Omental fat pad (tissue), 4 donors: ENCODE results near the gene CH25H. TPM values are rescaled to one million over a fixed set of nuclear protein-coding genes. Genes with fewer than 3 reads are reported as not detected.
A peak's percentile ranks its signal among the peaks of the same experiment; 100 is the strongest.

ENCODE experiments used
- ATAC-seq: fragments of 150-250 bp; one replicate; pipeline ENCODE4 v1.9.1; 2016; ENCODE audit warnings: mild to moderate bottlenecking, moderate library complexity; ENCODE audit not compliant: low FRiP score
- DNase-seq: peaks from one replicate; pipeline ENCODE4 v3.0.0-alpha.2; 2019; ENCODE audit warnings: low spot score
- CTCF ChIP-seq, 3 donors: fragments of 450-650 bp; IDR thresholded peaks; one replicate each; pipeline ENCODE4 v1.5.1; 2016 to 2017; ENCODE audit warnings: antibody characterized with exemption in 3 of 3, mild to moderate bottlenecking in 3 of 3, moderate library complexity in 2 of 3
- total RNA-seq, 4 donors: library from RNA; depleted of rRNA; stranded (reverse); fragments of >200 nt; gene quantifications; one replicate each; pipeline ENCODE4 v1.1.0, GENCODE V29; 2016

The CH25H gene
- total RNA-seq, 4 donors from 2014 or later = 6.3 to 25.5 (median 13.4) TPM

DNA sequence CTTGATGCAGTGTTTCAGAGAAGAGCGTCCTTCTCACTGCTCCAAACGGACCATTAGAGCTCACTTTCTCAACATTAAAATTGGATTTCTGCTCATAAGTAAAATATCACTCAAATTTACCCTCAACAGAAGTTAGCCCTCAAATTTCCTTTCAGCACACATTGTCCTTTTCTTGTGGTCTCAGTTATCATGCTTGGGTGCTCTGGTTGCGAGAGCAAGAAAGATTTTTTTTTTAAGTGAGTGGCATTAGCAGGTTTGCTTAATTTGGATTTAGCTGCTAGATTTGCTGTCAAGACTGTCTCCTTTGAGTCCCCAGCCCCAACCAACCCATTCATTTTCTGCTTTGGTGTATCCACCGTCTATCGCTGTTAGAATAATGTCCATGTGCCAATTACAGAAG, 2.6 kb upstream of the CH25H start:
- ATAC-seq (no peak), DNase-seq (no peak)
- TF ChIP-seq CTCF (IDR thresholded peaks at IDR 0.05) = no peak

DNA sequence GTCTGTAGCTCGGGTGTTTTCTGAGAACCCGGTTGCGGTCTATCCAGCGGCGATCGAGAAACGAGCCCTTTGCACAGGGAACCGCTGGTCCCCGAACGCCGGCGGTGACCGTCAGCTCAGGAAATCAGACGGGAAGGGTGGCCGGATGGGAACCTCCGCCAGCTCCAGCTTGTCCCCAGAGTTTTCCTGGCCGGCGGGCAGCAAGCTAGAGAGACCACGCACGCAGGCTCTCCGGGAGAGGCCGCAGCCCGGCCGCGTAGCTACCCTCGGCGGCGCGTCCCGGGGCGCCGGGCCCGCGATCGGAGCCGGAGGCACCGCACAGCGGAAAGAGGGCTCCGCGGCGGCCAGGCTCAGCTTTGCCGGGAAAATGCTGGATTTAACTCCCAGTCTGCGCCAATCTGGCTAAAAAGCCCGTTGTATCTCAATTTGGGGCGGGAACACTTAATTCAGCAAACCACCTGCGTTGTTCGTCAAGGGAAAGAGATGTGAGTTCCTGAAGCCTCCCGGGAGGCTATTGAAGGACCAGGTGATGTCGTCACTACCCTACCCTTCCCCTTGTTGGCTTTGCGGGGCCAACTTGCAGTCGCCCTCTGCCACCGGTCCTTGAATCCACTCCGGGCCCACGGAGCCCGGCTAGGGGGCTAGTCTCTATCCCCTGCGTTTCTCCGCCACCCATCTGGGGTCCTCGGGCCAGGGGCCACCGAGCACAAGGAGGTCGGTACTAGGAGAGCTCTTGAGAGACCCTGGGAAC, 859 bp upstream of the CH25H start:
- DNase-seq (no peak), ATAC-seq (peak; percentile 47)
- TF ChIP-seq CTCF (IDR thresholded peaks at IDR 0.05) = no peak

- no peak for TF ChIP-seq CTCF (IDR thresholded peaks at IDR 0.05)
- ATAC-seq (peak; percentile 48), DNase-seq (no peak)
These were observed 526 bp downstream of the CH25H start for GRCh38 chr10:89206402-89207180.

- ATAC-seq = no peak
- DNase-seq = no peak
- no peak for TF ChIP-seq CTCF (IDR thresholded peaks at IDR 0.05)
These were observed 2.4 kb downstream of the CH25H start for GRCh38 chr10:89204621-89205185.

- DNase-seq (no peak), ATAC-seq (no peak)
- no peak for TF ChIP-seq CTCF (IDR thresholded peaks at IDR 0.05)
These were observed 3.9 kb downstream of the CH25H start for GRCh38 chr10:89203237-89203636.

- no peak for ATAC-seq
- TF ChIP-seq CTCF (IDR thresholded peaks at IDR 0.05) = no peak
- no peak for DNase-seq
These were observed 5.1 kb downstream of the CH25H start for GRCh38 chr10:89202033-89202425.
